NCI-H526 (cell line): ENCODE results near the gene AMH.
"Not testable (repeated sequence)": the region's sequence is repeated elsewhere in the genome, so short reads cannot be mapped to it uniquely, and the experiment has no call there.

Experiments
- DNase-seq, 2 experiments: peaks; one replicate each; lab custom pipeline; 2025; lab: John Stamatoyannopoulos, UW

AMH gene

DNA sequence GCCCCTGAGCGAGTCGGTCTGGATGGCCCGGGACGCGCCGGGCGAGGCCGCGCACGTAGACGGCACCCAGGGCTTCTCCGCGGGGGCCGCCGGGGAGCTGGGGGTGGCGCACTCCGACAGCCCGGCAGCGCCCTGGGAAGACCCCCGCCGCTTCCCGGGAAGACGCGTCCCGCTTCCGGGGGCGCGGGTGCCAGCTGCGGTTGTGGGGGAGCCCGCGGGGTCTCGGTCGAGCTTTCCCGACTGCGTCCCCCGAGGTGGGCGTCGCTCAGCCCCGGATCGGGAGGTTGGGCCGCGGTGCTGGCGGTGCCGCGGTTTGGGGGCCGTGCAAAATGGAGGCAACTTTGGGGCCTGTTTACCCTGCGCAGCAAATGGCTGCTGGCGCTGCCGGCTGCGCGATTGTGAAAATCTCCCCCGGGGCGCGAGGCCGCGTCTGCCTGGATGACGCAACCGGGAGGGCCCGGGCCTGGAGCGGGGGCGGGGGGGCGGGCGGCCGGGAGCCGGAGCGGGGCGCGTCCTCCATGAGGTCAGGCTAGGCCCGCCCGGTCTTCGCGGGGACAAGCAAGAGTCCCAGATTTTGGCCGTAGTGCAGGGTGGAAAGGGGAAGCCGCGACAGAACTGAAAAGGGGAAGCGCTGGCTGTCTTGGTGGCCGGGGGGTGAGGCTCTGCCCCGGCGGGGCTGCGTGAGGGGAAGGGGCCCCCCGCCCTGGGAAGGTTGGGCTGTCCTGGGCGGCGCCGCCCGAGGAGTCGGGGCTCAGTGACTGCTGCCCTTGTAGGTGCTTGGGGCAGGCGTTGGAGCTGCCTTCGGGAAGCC lies 21.5 kb downstream of the AMH start:
- no peak for DNase-seq

DNA sequence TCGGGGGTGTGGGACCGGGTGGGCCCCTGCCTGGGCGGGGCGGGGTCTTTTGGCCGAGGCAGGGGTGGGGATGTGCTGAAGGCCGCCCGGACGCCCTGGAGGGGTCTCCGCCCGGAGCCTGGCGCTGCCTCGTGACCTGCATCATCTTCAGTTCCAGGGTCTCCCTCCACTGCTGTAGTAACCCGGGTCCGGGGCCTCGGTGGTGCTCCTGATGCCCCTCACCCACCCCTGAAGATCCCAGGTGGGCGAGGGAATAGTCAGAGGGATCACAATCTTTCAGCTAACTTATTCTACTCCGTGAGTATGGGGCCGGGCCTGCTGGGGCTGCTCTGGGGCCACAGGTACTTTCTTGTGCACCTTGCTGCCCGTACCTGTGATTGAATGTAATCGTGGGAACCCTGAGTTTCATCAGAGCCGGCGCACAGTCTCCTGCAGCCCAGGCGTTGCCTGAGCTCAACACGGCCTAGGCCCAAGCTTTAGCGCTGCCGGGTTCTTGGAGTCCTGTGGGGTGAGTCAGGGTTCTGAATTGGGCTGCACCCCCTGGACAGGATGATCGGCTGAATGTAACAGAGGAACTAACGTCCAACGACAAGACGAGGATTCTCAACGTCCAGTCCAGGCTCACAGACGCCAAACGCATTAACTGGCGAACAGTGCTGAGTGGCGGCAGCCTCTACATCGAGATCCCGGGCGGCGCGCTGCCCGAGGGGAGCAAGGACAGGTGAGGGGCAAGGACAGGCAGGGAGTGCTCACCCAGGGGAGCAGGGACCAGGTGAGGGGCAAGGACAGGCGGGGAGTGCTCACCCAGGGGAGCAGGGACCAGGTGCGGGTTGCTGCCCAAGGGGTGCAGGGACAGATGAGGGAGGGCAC lies 22.3 kb downstream of the AMH start:
- peak in 1 of 2 experiments; percentile 50 for DNase-seq

GRCh38 chr19:2273356-2274184 lies 24.4 kb downstream of the AMH start:
- peak; percentile 66 to 83 for DNase-seq

DNA sequence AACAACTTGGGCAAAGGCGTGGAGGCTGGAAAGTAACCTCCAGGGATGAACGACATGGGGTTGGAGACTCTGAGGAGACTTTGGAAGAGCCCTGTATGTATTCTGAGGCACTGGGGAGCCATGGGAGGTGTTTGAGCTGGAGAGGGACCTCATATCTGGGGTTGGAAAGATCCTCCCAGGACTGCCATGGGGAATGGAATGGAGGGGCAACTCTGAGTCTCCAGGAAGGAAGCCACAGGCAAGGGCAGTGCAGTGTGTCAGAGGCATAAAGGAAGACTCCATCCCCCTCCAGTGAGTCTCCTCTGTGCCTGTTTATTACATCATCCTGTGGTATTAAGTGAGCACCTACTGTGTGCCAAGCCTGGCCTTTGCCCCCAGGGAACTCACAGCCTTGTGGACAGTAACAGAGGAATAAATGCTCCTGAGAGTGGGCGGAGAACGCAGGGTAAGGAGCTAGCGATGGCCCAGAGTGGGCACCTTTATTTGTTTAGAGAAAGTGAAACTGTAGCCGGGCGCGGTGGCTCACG lies 25.1 kb downstream of the AMH start:
- no peak for DNase-seq

DNA sequence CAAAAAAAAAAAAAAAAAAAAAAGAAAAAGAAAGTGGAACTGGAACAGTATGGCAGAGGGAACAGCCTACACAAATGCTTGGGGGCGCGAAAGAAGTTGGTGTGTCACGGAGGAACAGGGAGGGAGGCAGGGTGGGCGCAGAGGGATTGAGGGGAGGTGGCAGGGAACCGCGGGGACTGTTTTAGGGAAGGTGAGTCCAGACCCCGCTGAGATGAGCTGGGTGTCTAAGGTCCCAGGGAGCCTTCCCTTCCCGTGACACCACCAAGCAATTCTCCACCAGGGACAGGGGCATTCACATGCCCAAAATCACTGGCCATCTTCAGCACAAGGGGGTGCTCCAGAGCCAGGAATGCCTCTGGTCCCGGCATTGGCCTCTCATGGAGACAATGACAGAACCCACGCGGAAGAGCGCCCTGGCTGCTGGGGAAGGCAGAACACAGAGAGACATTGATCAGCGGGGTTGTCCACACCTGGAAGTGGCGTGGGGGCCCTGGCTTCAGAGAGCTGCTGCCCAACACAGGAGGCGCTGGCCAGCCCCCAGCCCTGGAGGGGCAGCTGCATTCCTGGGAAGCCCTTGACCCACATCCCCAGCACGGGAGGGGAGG lies 25.9 kb downstream of the AMH start:
- peak; percentile 53 to 70 for DNase-seq

- DNase-seq, result no peak
Observed at GRCh38 chr19:2275588-2276428, 26.7 kb downstream of the AMH start.

DNA sequence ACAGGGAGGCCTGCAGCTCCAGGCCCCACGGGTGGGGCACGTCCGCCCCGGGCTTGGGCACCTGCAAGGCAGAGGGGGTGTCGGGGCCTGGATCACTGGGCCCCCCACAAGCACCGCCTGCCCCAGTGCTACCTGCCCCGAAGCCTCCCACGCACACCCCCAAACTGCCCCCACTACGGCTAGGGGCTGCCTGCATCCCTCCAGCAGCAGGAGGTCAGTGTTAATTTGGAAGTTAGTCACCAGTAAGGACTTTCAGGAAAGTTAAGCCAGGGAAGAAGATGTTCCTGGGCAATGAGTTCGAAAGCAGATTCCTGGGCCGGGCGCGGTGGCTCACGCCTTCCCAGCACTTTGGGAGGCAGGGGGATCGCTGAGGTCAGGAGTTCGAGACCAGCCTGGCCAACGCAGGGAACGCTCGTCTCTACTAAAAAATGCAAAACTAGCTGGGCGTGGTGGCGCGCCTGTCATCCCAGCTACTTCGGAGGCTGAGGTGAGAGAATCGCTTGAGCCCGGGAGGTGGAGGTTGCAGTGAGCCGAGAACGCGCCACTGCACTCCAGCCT lies 27.4 kb downstream of the AMH start:
- DNase-seq, result no peak

DNA sequence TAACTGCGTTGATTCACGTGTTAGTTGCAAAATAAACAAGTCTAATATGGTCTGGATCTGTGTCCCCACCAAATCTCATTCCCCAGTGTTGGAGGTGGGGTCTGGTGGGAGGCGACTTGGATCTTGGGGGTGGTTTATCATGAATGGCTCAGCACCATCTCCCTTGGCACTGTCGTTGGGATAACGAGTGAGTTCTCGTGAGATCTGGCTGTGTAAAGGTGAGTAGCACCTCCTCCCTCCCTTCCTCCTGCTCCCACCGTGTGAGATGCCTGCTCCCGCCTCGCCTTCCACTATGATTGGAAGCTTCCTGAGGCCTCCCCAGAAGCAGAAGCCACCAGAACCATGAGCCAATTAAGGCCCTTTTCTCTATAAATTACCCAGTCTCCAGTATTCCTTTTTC lies 28.0 kb downstream of the AMH start:
- no peak for DNase-seq

- no peak for DNase-seq
Observed at GRCh38 chr19:2278459-2279158, 29.5 kb downstream of the AMH start.

- no peak for DNase-seq
Observed at GRCh38 chr19:2280633-2281264, 31.6 kb downstream of the AMH start.

- DNase-seq, result not testable (repeated sequence)
Observed at GRCh38 chr19:2281265-2282061, 32.3 kb downstream of the AMH start.

- no peak for DNase-seq
Observed at GRCh38 chr19:2282062-2282861, 33.1 kb downstream of the AMH start, which contains the start of gene PEAK3. PEAK3 (minus strand) TSS chr19:2282175; CDS start chr19:2280931, 1,244 bp downstream.

DNA sequence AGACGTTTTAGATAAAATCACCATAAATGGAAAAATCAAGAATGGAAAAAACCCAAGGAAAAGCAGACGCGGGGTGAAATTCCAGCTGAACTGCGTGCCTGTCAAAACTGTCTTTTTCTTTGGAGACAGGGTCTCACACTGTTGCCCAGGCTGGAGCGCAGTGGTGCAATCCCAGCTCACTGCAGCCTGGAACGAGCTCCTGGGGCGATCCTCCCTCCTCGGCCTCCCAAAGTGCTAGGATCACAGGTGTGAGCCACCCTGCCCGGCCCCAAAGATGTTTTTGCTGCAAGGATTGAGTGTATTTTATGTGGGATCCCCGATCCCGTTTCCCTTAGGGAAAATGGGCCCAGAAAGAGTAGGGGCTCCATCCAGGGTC lies 33.7 kb downstream of the AMH start:
- no peak for DNase-seq

GRCh38 chr19:2283835-2284507 lies 34.8 kb downstream of the AMH start:
- no peak for DNase-seq

DNA sequence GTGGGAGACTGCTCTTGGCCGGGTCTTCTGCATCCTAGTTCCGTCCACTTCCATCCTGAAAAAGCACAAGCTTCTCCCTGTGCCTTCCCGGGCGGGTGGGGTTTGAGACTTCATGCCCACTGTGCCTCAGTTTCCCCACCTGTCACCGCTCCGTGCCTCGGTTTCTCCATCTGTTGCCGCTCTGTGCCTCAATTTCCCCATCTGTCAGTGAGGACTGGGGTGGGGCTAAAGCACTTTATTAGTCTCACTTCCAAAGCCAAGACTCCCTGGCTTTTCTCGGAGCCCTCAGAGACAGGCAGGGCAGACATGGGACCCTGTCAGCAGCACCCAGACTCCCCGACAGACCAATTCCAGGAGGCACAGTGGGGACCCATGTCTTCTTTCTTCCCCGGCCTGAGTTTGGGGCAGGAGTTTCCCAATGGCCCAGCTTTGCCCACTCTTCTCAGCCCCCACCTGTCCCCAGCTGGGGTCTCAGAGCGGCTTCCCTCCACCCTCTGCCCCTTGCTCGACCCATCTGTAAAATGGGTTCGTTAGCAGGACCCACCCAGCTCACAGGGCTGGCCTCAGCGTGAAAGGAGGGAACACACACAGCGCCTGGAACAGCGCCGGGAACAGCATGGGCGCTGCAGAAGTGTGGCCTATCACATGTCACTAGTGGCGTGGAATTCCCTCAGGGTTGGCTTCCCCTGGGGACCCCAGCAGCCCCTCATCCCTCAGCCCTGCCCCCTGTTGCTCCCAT lies 37.4 kb downstream of the AMH start:
- DNase-seq, result no peak
